Sigmoid colon (tissue), 4 donors: Measurements from ENCODE around the gene SLC25A39.

Experiments
- CTCF ChIP-seq, 4 experiments: fragments of 450-650 bp in 3 of 4; fragments of 200-600 bp in 1 of 4; IDR thresholded peaks; one replicate each; pipeline ENCODE4 v1.5.1; 2016 to 2019; ENCODE audit warnings: antibody characterized with exemption in 4 of 4, mild to moderate bottlenecking in 3 of 4, moderate library complexity in 2 of 4
- EP300 ChIP-seq, 4 donors: sonication (generic); formaldehyde crosslinking; IDR thresholded peaks; one replicate each; pipeline ENCODE4 v1.6.1; 2017; ENCODE audit warnings: antibody characterized with exemption in 4 of 4
- POLR2A ChIP-seq, 2 donors: fragments of 450-650 bp; IDR thresholded peaks; one replicate each; pipeline ENCODE4 v1.6.1; 2016; ENCODE audit warnings: antibody characterized with exemption in 2 of 2, mild to moderate bottlenecking in 2 of 2, moderate library complexity in 2 of 2
- POLR2AphosphoS5 ChIP-seq, 4 donors: sonication (generic); formaldehyde crosslinking; IDR thresholded peaks; one replicate each; pipeline ENCODE4 v1.6.1; 2017; ENCODE audit warnings: antibody characterized with exemption in 4 of 4

GRCh38 chr17:44360144-44360533 lies 35.5 kb upstream of the SLC25A39 start:
- TF ChIP-seq CTCF (IDR thresholded peaks at IDR 0.05) = no peak
- TF ChIP-seq POLR2A (IDR thresholded peaks at IDR 0.05) = no peak
- no peak for TF ChIP-seq POLR2AphosphoS5 (IDR thresholded peaks at IDR 0.05)
- TF ChIP-seq EP300 (IDR thresholded peaks at IDR 0.05) = no peak
